ENCODE data around the gene VPS36. TPM values are rescaled to one million over a fixed set of nuclear protein-coding genes. Genes with fewer than 3 reads are reported as not detected.

The VPS36 gene
- polyA plus RNA-seq, 2 of the 4 experiments (the other 2 are of a cell fraction): 12.6 to 23.1 TPM

DNA sequence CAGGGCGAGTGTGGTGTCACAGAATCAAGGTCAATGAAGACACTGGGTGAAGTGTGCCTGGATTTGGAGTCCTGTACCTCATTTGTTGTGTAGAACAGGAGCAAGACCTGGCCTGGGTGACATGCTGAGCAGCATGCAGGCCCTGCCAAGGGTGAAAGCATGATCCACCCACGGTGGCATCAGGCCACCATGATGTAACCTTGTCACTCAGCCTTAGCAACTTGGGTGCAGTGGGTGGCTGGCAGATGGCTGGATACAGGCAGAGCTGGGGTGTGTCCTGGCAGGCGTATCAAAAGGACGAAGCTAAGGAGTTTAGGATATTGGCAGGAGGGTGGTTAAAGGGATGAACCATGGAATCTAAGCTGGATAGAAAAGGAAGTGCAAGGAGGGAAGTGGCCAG is 54.7 kb downstream of the VPS36 start:
- no peaks in the 10 kb centered on the region for H3K4me1 ChIP-seq
- no peaks in the 10 kb centered on the region for H3K9me3 ChIP-seq
- ChIA-PET CTCF (no interaction called here), POLR2A (no interaction called here)
- no peak for FAIRE-seq
- no peak for ATAC-seq
- WGBS (ENCODE audit: missing lambda C conversion rate): 71% methylated on average over 4 of the region's 4 CpGs
- H3K4me3 ChIP-seq: no peak overlapping the region
- no peak for DNase-seq (ENCODE audit: low read depth in 1 of 2, low spot score in 1 of 2)
- no peak overlapping the region for H3K27ac ChIP-seq
- TF ChIP-seq NPAS2 (CRISPR knock-in tag; IDR thresholded peaks at IDR 0.05; ENCODE audit: borderline replicate concordance) (no peak), ZSCAN20 (CRISPR knock-in tag; IDR thresholded peaks at IDR 0.05) (no peak), EHMT2 (IDR thresholded peaks at IDR 0.05; ENCODE audit: low read depth) (no peak), HDAC2 (IDR thresholded peaks at IDR 0.05) (no peak), BHLHE40 (IDR thresholded peaks at IDR 0.05; ENCODE audit: low read depth, low read length) (no peak), KDM1A (IDR thresholded peaks at IDR 0.05; ENCODE audit: low read depth) (no peak), NFE2L2 (conservative IDR thresholded peaks at IDR 0.05; ENCODE audit: low read length) (no peak), ZFP36 (IDR thresholded peaks at IDR 0.05; ENCODE audit: borderline replicate concordance, partially characterized antibody) (no peak), RAD21 (conservative IDR thresholded peaks at IDR 0.05 in 1 of 2, IDR thresholded peaks at IDR 0.05 in 1 of 2) (no peak), SREBF2 (IDR thresholded peaks at IDR 0.05) (no peak), FOSL2 (IDR thresholded peaks at IDR 0.05) (no peak), FOSL2 (CRISPR knock-in tag; IDR thresholded peaks at IDR 0.05) (no peak), ZNF302 (CRISPR knock-in tag; IDR thresholded peaks at IDR 0.05) (no peak), TP53 (CRISPR knock-in tag; IDR thresholded peaks at IDR 0.05) (no peak), EHF (CRISPR knock-in tag; IDR thresholded peaks at IDR 0.05) (no peak), FOXS1 (CRISPR knock-in tag; IDR thresholded peaks at IDR 0.05) (no peak), JUNB (IDR thresholded peaks at IDR 0.05) (no peak), SMC3 (IDR thresholded peaks at IDR 0.05) (no peak), RCOR1 (IDR thresholded peaks at IDR 0.05; ENCODE audit: low read depth, low read length) (no peak)
- H3K4me2 ChIP-seq: no peak overlapping the region

- no peak overlapping the region for H3K4me3 ChIP-seq
- no peak overlapping the region for H3K4me2 ChIP-seq
- no peaks in the 10 kb centered on the region for H3K4me1 ChIP-seq
- ChIA-PET POLR2A (no interaction called here), CTCF (no interaction called here)
- no peak for DNase-seq (ENCODE audit: low read depth in 1 of 2, low spot score in 1 of 2)
- no peak for ATAC-seq
- FAIRE-seq: no peak
- TF ChIP-seq ZSCAN20 (CRISPR knock-in tag; IDR thresholded peaks at IDR 0.05) (no peak), TFCP2L1 (CRISPR knock-in tag; IDR thresholded peaks at IDR 0.05) (no peak), REST (IDR thresholded peaks at IDR 0.05) (no peak), ZC3H11A (IDR thresholded peaks at IDR 0.05) (no peak), MAFK (IDR thresholded peaks at IDR 0.05; ENCODE audit: partially characterized antibody) (no peak), RAD21 (conservative IDR thresholded peaks at IDR 0.05 in 1 of 2, IDR thresholded peaks at IDR 0.05 in 1 of 2) (no peak), EP300 (IDR thresholded peaks at IDR 0.05) (no peak), NR3C1 (IDR thresholded peaks at IDR 0.05) (no peak), PBX3 (IDR thresholded peaks at IDR 0.05) (no peak), POLR2A (IDR thresholded peaks at IDR 0.05; ENCODE audit: low read length) (no peak), SMC3 (IDR thresholded peaks at IDR 0.05) (no peak), RNF2 (IDR thresholded peaks at IDR 0.05; ENCODE audit: borderline replicate concordance, low read depth) (no peak), FOXS1 (CRISPR knock-in tag; IDR thresholded peaks at IDR 0.05) (no peak), CBX2 (IDR thresholded peaks at IDR 0.05; ENCODE audit: borderline replicate concordance, low read depth) (no peak), ESRRA (IDR thresholded peaks at IDR 0.05; ENCODE audit: borderline replicate concordance, low read length) (no peak), CHD4 (IDR thresholded peaks at IDR 0.05; ENCODE audit: borderline replicate concordance) (no peak), JUNB (IDR thresholded peaks at IDR 0.05) (no peak), HOXB5 (CRISPR knock-in tag; IDR thresholded peaks at IDR 0.05) (no peak)
- 79% methylated on average over 2 of the region's 2 CpGs for WGBS (ENCODE audit: missing lambda C conversion rate)
- H3K9me3 ChIP-seq: no peaks in the 10 kb centered on the region
- no peak overlapping the region for H3K27ac ChIP-seq
Observed at GRCh38 chr13:52394586-52394985, 55.8 kb downstream of the VPS36 start.

Data from A549 (cell line).